HCT116 (cell line): ENCODE measurements around the gene PHF11. TPM values are rescaled to one million over a fixed set of nuclear protein-coding genes. Genes with fewer than 3 reads are reported as not detected.

Experiments
- ATAC-seq: fragments of 200-7000 bp; cut with Tn5 transposase; 2 replicates; pipeline ENCODE4 v1.9.1; 2020; ENCODE audit warnings: mild to moderate bottlenecking, moderate library complexity
- BruUV-seq: library from RNA; stranded (reverse); fragments of 400-500 nt; replicated peaks from 2 replicates; lab custom pipeline; 2021; lab: Mats Ljungman, UMichigan
- CTCF ChIA-PET: fragments of 300-600 bp; sonication (Branson Sonifier 250); formaldehyde crosslinking; loops from one replicate; lab custom pipeline; 2021; ENCODE audit warnings: antibody characterized with exemption; lab: Charles Lee
- POLR2A ChIA-PET: fragments of 300-600, 350-600 bp; sonication (Branson Sonifier 250); formaldehyde crosslinking; loops from one replicate; lab custom pipeline; 2021; ENCODE audit warnings: antibody characterized with exemption; lab: Charles Lee
- RAD21 ChIA-PET, 2 experiments: fragments of 300-600 bp; sonication (Branson Sonifier 250); formaldehyde crosslinking; loops; one replicate each; lab custom pipeline; 2023; ENCODE audit warnings: low total read pairs in 2 of 2; ENCODE audit not compliant: uncharacterized antibody in 2 of 2, unreplicated experiment in 2 of 2, low non-redundant PET in 1 of 2; lab: Charles Lee
- DNase-seq: peaks from one replicate; pipeline ENCODE4 v3.0.0-alpha.2; 2010; ENCODE audit warnings: low read depth, low spot score
- H2AFZ ChIP-seq: fragments of 200-600 bp; shearing (Covaris generic), sonication (generic); 2 replicates; pipeline ENCODE4 v1.6.1; 2017; ENCODE audit warnings: low read depth, mixed run types, mixed read lengths, antibody characterized with exemption, low read length; ENCODE audit not compliant: poor library complexity, severe bottlenecking
- H3K27ac ChIP-seq: 2 replicates; pipeline ENCODE4 v1.5.1; 2012; ENCODE audit warnings: low read depth, low read length
- H3K27me3 ChIP-seq: fragments of 200-600 bp; sonication (generic); 2 replicates; pipeline ENCODE4 v1.6.1; 2016; ENCODE audit warnings: mixed run types, low read length, mixed read lengths; ENCODE audit not compliant: insufficient read depth
- H3K36me3 ChIP-seq, 2 experiments: fragments of 200-500 bp in 1 of 2; fragments of 200-600 bp in 1 of 2; sonication (Bioruptor generic) in 1 of 2; sonication (generic) in 1 of 2; 2 replicates each; pipeline versions ENCODE4 v1.5.1 to v1.6.1; 2014 to 2016; ENCODE audit warnings: low read length in 2 of 2, inconsistent platforms in 1 of 2, mixed read lengths in 1 of 2, mixed run types in 1 of 2; ENCODE audit not compliant: insufficient read depth in 2 of 2, control insufficient read depth in 1 of 2
- H3K4me1 ChIP-seq, 2 experiments: fragments of 200-600 bp in 1 of 2; sonication (generic) in 1 of 2; 2 replicates each; pipeline versions ENCODE4 v1.5.1 to v1.6.1; 2012 to 2017; ENCODE audit warnings: low read length in 2 of 2, inconsistent platforms in 1 of 2, mild to moderate bottlenecking in 1 of 2, mixed read lengths in 1 of 2, mixed run types in 1 of 2, moderate library complexity in 1 of 2; ENCODE audit not compliant: insufficient read depth in 2 of 2, control insufficient read depth in 1 of 2
- H3K4me2 ChIP-seq: fragments of 200-600 bp; sonication (generic); 2 replicates; pipeline ENCODE4 v1.6.1; 2017; ENCODE audit warnings: mixed run types, low read length, mixed read lengths
- H3K4me3 ChIP-seq, 2 experiments: fragments of 200-600 bp in 1 of 2; sonication (generic) in 1 of 2; replicated peaks in 1 of 2; 2 replicates each; pipeline ENCODE4 v1.5.1; 2011 to 2016; ENCODE audit warnings: low read length in 2 of 2, control low read depth in 1 of 2, low read depth in 1 of 2, mild to moderate bottlenecking in 1 of 2, mixed read lengths in 1 of 2, mixed run types in 1 of 2
- H3K79me2 ChIP-seq: fragments of 200-600 bp; sonication (generic); 2 replicates; pipeline ENCODE4 v1.6.1; 2017; ENCODE audit warnings: mild to moderate bottlenecking, mixed run types, low read length, moderate library complexity, mixed read lengths; ENCODE audit not compliant: insufficient read depth
- H3K9ac ChIP-seq: fragments of 200-600 bp; sonication (generic); 2 replicates; pipeline ENCODE4 v1.6.1; 2016; ENCODE audit warnings: low read length, mixed read lengths
- H3K9me2 ChIP-seq: fragments of 200-600 bp; sonication (generic), shearing (Covaris generic); 2 replicates; pipeline ENCODE4 v1.6.1; 2017; ENCODE audit warnings: mixed run types, mild to moderate bottlenecking, moderate library complexity; ENCODE audit not compliant: insufficient read depth
- H3K9me3 ChIP-seq, 2 experiments: fragments of 200-500 bp in 1 of 2; fragments of 200-600 bp in 1 of 2; sonication (Bioruptor generic) in 1 of 2; sonication (generic) in 1 of 2; 2 replicates each; pipeline ENCODE4 v1.6.1; 2014 to 2017; ENCODE audit warnings: low read length in 2 of 2, mixed read lengths in 2 of 2, inconsistent platforms in 1 of 2, low read depth in 1 of 2, mild to moderate bottlenecking in 1 of 2, mixed run types in 1 of 2, moderate library complexity in 1 of 2; ENCODE audit not compliant: control insufficient read depth in 1 of 2, insufficient read depth in 1 of 2
- H4K20me1 ChIP-seq: fragments of 200-600 bp; sonication (generic), shearing (Covaris generic); 2 replicates; pipeline ENCODE4 v1.6.1; 2017; ENCODE audit warnings: mixed run types, mild to moderate bottlenecking, moderate library complexity; ENCODE audit not compliant: insufficient read depth
- CBX3 ChIP-seq: IDR thresholded peaks from 2 replicates; pipeline ENCODE4 v1.6.1; 2012; ENCODE audit warnings: low read depth
- CEBPB ChIP-seq: IDR thresholded peaks from 2 replicates; pipeline ENCODE4 v1.6.1; 2012; ENCODE audit warnings: low read depth
- CTCF ChIP-seq, 3 experiments: fragments of 200-600 bp in 1 of 3; sonication (generic) in 1 of 3; IDR thresholded peaks in 2 of 3; conservative IDR thresholded peaks in 1 of 3; 2 replicates each; pipeline ENCODE4 v1.5.1; 2012 to 2017; ENCODE audit warnings: low read depth in 2 of 3, low read length in 2 of 3, antibody characterized with exemption in 1 of 3, borderline replicate concordance in 1 of 3, control low read depth in 1 of 3, mild to moderate bottlenecking in 1 of 3, mixed read lengths in 1 of 3, mixed run types in 1 of 3, moderate library complexity in 1 of 3; ENCODE audit not compliant: insufficient read depth in 1 of 3
- EGR1 ChIP-seq: IDR thresholded peaks from 2 replicates; pipeline ENCODE4 v1.6.1; 2012; ENCODE audit warnings: low read depth
- ELF1 ChIP-seq: IDR thresholded peaks from 2 replicates; pipeline ENCODE4 v1.6.1; 2012; ENCODE audit warnings: low read depth, borderline replicate concordance
- EZH2 ChIP-seq: fragments of 200-600 bp; sonication (generic); IDR thresholded peaks from 2 replicates; pipeline ENCODE4 v1.6.1; 2017; ENCODE audit warnings: antibody characterized with exemption, mixed run types
- EZH2phosphoT487 ChIP-seq: fragments of 200-600 bp; IDR thresholded peaks from 2 replicates; pipeline ENCODE4 v1.6.1; 2018; ENCODE audit warnings: antibody characterized with exemption, borderline replicate concordance
- FOSL1 ChIP-seq: IDR thresholded peaks from 2 replicates; pipeline ENCODE4 v1.6.1; 2012; ENCODE audit warnings: low read depth
- JUND ChIP-seq: IDR thresholded peaks from 2 replicates; pipeline ENCODE4 v1.6.1; 2012
- MAX ChIP-seq: IDR thresholded peaks from 2 replicates; pipeline ENCODE4 v1.6.1; 2012
- POLR2A ChIP-seq: IDR thresholded peaks from 2 replicates; pipeline ENCODE4 v1.7.0; 2011; ENCODE audit warnings: borderline replicate concordance; ENCODE audit not compliant: insufficient read depth, insufficient read length; ENCODE audit errors: extremely low read depth
- POLR2AphosphoS5 ChIP-seq: IDR thresholded peaks from 2 replicates; pipeline ENCODE4 v1.6.1; 2011; ENCODE audit warnings: mild to moderate bottlenecking, low read depth, low read length, moderate library complexity
- REST ChIP-seq: IDR thresholded peaks from 2 replicates; pipeline ENCODE4 v1.6.1; 2012; ENCODE audit warnings: low read depth
- SIN3A ChIP-seq: IDR thresholded peaks from 2 replicates; pipeline ENCODE4 v1.6.1; 2012; ENCODE audit warnings: low read depth
- SP1 ChIP-seq: IDR thresholded peaks from 2 replicates; pipeline ENCODE4 v1.6.1; 2012; ENCODE audit warnings: low read depth
- YY1 ChIP-seq: IDR thresholded peaks from 2 replicates; pipeline ENCODE4 v1.6.1; 2011; ENCODE audit warnings: low read length, low read depth, moderate library complexity, mild to moderate bottlenecking; ENCODE audit not compliant: insufficient replicate concordance; ENCODE audit errors: extremely low read depth
- ZBTB33 ChIP-seq: IDR thresholded peaks from 2 replicates; pipeline ENCODE4 v1.6.1; 2011; ENCODE audit warnings: mild to moderate bottlenecking, low read length, moderate library complexity; ENCODE audit not compliant: insufficient replicate concordance; ENCODE audit errors: extremely low read depth
- ZFX ChIP-seq: fragments of 450-650 bp; IDR thresholded peaks from 2 replicates; pipeline ENCODE4 v1.6.1; 2017
- ZNF274 ChIP-seq: fragments of 200-500 bp; sonication (Bioruptor generic); IDR thresholded peaks from 2 replicates; pipeline ENCODE4 v1.6.1; 2014; ENCODE audit warnings: mild to moderate bottlenecking, low read depth, low read length, inconsistent platforms
- intact Hi-C: fragments of 100-400 bp; cut with micrococcal nuclease; formaldehyde crosslinking; loops from 2 replicates; pipeline ENCODE4 v1.10.0; 2022
- total RNA-seq: library from RNA; stranded (reverse); gene quantifications from one replicate; pipeline ENCODE4 v1.2.1, GENCODE V29; 2021; ENCODE audit not compliant: unreplicated experiment
- TF ChIP-seq, protein P1 (sequence below): IDR thresholded peaks from 2 replicates; pipeline ENCODE4 v1.6.1; 2012

PHF11 gene
- total RNA-seq, 1 experiment from 2014 or later: 12.1 TPM

DNA sequence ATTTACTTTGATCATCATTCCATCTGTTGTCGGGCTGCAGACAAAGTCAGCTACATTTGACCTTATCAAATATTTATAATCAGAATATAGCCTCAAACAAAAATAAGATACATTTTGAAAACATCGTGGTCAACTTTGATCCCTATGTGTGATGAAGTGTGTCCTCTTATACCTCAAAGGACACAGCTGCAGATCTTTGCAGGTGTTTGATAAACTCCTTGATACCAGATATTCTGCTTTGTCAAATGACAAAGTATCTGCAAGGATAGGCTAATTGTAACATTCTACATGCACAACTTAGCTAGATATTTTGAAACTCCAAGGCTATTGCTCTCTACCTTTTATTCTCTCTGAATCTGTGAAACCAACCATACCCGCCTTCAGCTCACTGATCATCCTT, 44.0 kb downstream of the PHF11 start:
- BruUV-seq: no TSS peak
- ATAC-seq (no peak), DNase-seq (no peak)
- Histone ChIP-seq H3K4me2 (no peak overlapping the region), H3K27me3 (no peaks in the 10 kb centered on the region), H3K9me3 (no peaks in the 10 kb centered on the region), H3K9me2 (no peaks in the 10 kb centered on the region), H3K79me2 (no peaks in the 10 kb centered on the region), H3K27ac (no peak overlapping the region), H2AFZ (no peak overlapping the region), H4K20me1 (no peaks in the 10 kb centered on the region), H3K36me3 (peaks cover 0 to 18% of the 10 kb centered on the region in 2 experiments; a peak in 2 of 4 replicates), H3K9ac (no peak overlapping the region), H3K4me3 (no peak overlapping the region), H3K4me1 (no peaks in the 10 kb centered on the region)
- intact Hi-C loops: no loop called here
- no peak for TF ChIP-seq CBX3
- no peak for TF ChIP-seq EGR1
- TF ChIP-seq EZH2phosphoT487: no peak
- no peak for TF ChIP-seq SIN3A
- TF ChIP-seq ZBTB33: no peak
- TF ChIP-seq YY1: no peak
- no peak for TF ChIP-seq SP1
- no peak for TF ChIP-seq POLR2A
- TF ChIP-seq CEBPB: no peak
- TF ChIP-seq, protein P1, sequence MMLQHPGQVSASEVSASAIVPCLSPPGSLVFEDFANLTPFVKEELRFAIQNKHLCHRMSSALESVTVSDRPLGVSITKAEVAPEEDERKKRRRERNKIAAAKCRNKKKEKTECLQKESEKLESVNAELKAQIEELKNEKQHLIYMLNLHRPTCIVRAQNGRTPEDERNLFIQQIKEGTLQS: no peak
- no peak for TF ChIP-seq POLR2AphosphoS5
- no peak for TF ChIP-seq ELF1
- TF ChIP-seq ZFX: no peak
- no peak for TF ChIP-seq CTCF (IDR thresholded peaks at IDR 0.05 in 2 of 3, conservative IDR thresholded peaks at IDR 0.05 in 1 of 3; ENCODE audit: borderline replicate concordance in 1 of 3, insufficient read depth in 1 of 3, low read depth in 2 of 3, low read length in 2 of 3)
- TF ChIP-seq ZNF274: no peak
- no peak for TF ChIP-seq FOSL1
- TF ChIP-seq MAX: no peak
- TF ChIP-seq JUND: no peak
- TF ChIP-seq REST: no peak
- no peak for TF ChIP-seq EZH2
- POLR2A ChIA-PET: interaction anchor here (0.6 kb wide), 1 partner anchor 11 kb away, joined by 4 read pairs; no protein-coding TSS in a partner anchor
- RAD21 ChIA-PET: no interaction called here
- CTCF ChIA-PET: no interaction called here
